ENCODE data around the gene RANBP6. TPM values are rescaled to one million over a fixed set of nuclear protein-coding genes. Genes with fewer than 3 reads are reported as not detected.

Gene RANBP6
- polyA plus RNA-seq, 1 of the 3 experiments (the other 2 are of a cell fraction) = 4.1 TPM

DNA sequence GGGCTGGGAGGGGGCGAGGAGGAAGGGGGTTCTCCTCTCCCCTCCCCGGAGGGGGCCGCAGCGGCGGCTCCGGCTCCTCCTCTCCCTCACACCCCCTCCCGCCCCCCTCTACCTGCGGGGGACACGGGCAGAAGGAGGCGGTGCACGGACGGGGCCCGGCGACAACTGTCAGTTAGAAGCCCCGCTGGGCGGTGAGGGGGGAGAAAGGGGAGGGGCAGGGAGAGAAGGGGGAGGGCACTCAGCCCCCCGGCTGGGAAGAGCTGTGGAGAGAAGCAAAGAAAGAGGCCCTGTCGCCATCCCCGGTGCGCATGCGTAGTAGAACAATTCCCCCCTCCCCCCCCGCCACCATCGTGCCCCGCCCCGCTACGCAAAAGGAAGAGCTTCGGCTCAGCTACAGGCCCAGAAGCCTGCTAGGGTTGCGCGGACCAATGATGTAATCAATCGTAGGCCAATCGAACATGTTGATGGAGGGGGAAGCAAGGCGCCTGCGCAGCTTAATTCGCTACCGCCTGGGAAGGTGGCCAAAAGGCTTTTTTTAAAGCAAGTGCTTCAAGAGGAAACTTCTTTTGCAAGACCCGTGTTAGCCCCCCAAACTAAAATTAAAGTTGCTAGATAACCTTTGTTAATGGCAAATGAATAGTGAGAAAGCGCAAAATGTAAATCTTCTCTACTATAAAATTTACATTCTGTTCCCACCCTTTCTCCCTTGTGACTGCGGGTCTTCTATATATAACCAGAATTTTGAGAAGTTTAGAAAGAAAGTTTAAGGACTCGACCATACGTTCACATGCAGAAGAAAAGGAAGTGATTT lies 7.0 kb downstream of the RANBP6 start (continued):
- no peak; the same call in 1 of the 2 replicates for TF ChIP-seq RFX5 (IDR thresholded peaks at IDR 0.05; ENCODE audit: low read length)
- TF ChIP-seq FOSL2 (IDR thresholded peaks at IDR 0.05; ENCODE audit: borderline replicate concordance, low read depth) = no peak
- TF ChIP-seq EP300 (IDR thresholded peaks at IDR 0.05; ENCODE audit: borderline replicate concordance in 1 of 2, low read depth in 1 of 2, low read length in 1 of 2) = no peak
- TF ChIP-seq POLR2AphosphoS5 (IDR thresholded peaks at IDR 0.05; ENCODE audit: low read depth, low read length) = peak; percentile 60; the same call in 1 of the 2 replicates
- no peak for TF ChIP-seq RXRA (IDR thresholded peaks at IDR 0.05; ENCODE audit: borderline replicate concordance, low read depth)
- TF ChIP-seq FOXJ3 (CRISPR knock-in tag; IDR thresholded peaks at IDR 0.05) = no peak
- TF ChIP-seq, protein P1, sequence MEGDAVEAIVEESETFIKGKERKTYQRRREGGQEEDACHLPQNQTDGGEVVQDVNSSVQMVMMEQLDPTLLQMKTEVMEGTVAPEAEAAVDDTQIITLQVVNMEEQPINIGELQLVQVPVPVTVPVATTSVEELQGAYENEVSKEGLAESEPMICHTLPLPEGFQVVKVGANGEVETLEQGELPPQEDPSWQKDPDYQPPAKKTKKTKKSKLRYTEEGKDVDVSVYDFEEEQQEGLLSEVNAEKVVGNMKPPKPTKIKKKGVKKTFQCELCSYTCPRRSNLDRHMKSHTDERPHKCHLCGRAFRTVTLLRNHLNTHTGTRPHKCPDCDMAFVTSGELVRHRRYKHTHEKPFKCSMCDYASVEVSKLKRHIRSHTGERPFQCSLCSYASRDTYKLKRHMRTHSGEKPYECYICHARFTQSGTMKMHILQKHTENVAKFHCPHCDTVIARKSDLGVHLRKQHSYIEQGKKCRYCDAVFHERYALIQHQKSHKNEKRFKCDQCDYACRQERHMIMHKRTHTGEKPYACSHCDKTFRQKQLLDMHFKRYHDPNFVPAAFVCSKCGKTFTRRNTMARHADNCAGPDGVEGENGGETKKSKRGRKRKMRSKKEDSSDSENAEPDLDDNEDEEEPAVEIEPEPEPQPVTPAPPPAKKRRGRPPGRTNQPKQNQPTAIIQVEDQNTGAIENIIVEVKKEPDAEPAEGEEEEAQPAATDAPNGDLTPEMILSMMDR (IDR thresholded peaks at IDR 0.05) = no peak
- no peak for TF ChIP-seq RCOR1 (IDR thresholded peaks at IDR 0.05; ENCODE audit: low read length)
- peak; percentile 90 for TF ChIP-seq NRF1 (IDR thresholded peaks at IDR 0.05; ENCODE audit: low read depth, low read length)
- peak; percentile 65 for TF ChIP-seq MXI1 (IDR thresholded peaks at IDR 0.05; ENCODE audit: low read depth, low read length)
- TF ChIP-seq GABPA (IDR thresholded peaks at IDR 0.05; ENCODE audit: low read depth) = no peak

DNA sequence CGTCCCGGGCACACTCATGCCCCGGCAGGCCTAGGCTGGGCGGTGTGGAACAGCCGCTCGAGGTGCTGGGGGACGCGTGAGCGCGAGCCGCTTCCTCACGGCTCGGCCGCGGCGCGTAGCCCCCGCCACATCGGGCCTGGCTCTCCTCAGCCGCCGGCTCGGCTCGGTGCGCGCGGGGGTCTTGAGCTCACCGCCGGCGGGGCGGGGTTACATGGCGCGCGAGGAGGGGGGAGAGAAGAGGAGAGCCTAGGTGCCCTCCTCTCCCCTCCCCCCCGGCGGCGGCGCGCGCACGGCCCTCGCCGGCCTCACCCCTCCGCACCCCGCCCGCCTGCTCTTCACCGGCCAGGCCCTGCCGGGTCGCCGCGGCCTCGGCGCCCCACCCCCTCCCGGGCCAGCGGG lies 7.7 kb downstream of the RANBP6 start:
- CTCF ChIA-PET = interaction anchor here (0.6 to 1.6 kb wide), 3 partner anchors 9 to 16 kb away, joined by 3 to 4 read pairs (median 3); no protein-coding TSS in a partner anchor
- Histone ChIP-seq H3K4me2 (peak overlapping the region; percentile 96), H3K9ac (peak overlapping the region; percentile 92), H3K79me2 (ENCODE audit: insufficient read depth) (peaks cover 88% of the 10 kb centered on the region), H2AFZ (ENCODE audit: low read depth) (peak overlapping the region; percentile 75; the same call in 1 of the 2 replicates), H3K4me3 (ENCODE audit: low read depth in 2 of 2, low read length in 1 of 2) (peak overlapping the region; percentile 89), H3K4me1 (ENCODE audit: control insufficient read depth in 1 of 2, insufficient read depth in 2 of 2, low read depth in 1 of 2, low read length in 1 of 2) (peaks cover 5 to 10% of the 10 kb centered on the region in 2 experiments; a peak in 3 of 4 replicates), H3K27ac (ENCODE audit: low read depth in 2 of 2, low read length in 1 of 2) (peak overlapping the region; percentile 85 to 90), H3K36me3 (replicated peaks in 1 of 2; ENCODE audit: control insufficient read depth in 1 of 2, insufficient read depth in 2 of 2, low read length in 1 of 2) (peaks cover 31 to 55% of the 10 kb centered on the region in 2 experiments), H3F3A (replicated peaks; ENCODE audit: insufficient read depth) (peaks cover 28% of the 10 kb centered on the region), H3K9me2 (no peaks in the 10 kb centered on the region), H3K9me3 (no peaks in the 10 kb centered on the region), H3K27me3 (ENCODE audit: insufficient read depth) (no peaks in the 10 kb centered on the region), H4K20me1 (ENCODE audit: insufficient read depth) (peaks cover 42% of the 10 kb centered on the region)
- no CpG with 5 or more reads among the region's 54 CpGs for WGBS (ENCODE audit: low lambda C conversion rate)
- peak; percentile 90 for DNase-seq
- TF ChIP-seq RXRA (IDR thresholded peaks at IDR 0.05; ENCODE audit: borderline replicate concordance, low read depth) = no peak
- no peak for TF ChIP-seq SMC3 (IDR thresholded peaks at IDR 0.05; ENCODE audit: low read depth, low read length)
- TF ChIP-seq, protein P2, sequence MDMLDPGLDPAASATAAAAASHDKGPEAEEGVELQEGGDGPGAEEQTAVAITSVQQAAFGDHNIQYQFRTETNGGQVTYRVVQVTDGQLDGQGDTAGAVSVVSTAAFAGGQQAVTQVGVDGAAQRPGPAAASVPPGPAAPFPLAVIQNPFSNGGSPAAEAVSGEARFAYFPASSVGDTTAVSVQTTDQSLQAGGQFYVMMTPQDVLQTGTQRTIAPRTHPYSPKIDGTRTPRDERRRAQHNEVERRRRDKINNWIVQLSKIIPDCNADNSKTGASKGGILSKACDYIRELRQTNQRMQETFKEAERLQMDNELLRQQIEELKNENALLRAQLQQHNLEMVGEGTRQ (IDR thresholded peaks at IDR 0.05; ENCODE audit: borderline replicate concordance, low read depth, low read length) = no peak
- TF ChIP-seq SIN3A (IDR thresholded peaks at IDR 0.05; ENCODE audit: borderline replicate concordance, low read depth, low read length) = no peak
- no peak for TF ChIP-seq RCOR1 (IDR thresholded peaks at IDR 0.05; ENCODE audit: low read length)
- TF ChIP-seq TCF12 (IDR thresholded peaks at IDR 0.05) = no peak
- TF ChIP-seq JUND (IDR thresholded peaks at IDR 0.05) = no peak
- peak; percentile 39 for TF ChIP-seq CHD2 (IDR thresholded peaks at IDR 0.05; ENCODE audit: low read length, partially characterized antibody)
- POLR2A ChIA-PET = interaction anchor here (0.6 kb wide), 1 partner anchor 25 kb away, joined by 3 read pairs; no protein-coding TSS in a partner anchor
